Cardiac muscle cell (in vitro differentiated cells and primary cell): Measurements from ENCODE around the gene LPCAT3. TPM values are rescaled to one million over a fixed set of nuclear protein-coding genes. Genes with fewer than 3 reads are reported as not detected.

ENCODE experiments used
- DNase-seq, 2 donors: peaks; one replicate each; pipeline versions ENCODE4 v3.0.0 to v3.0.0-alpha.2; 2010 to 2017; ENCODE audit warnings: low read depth in 1 of 2, low spot score in 1 of 2
- H3K27ac ChIP-seq: fragments of 200-600 bp; sonication (generic); 2 replicates; pipeline ENCODE4 v1.5.1; 2016
- H3K27me3 ChIP-seq: fragments of 200-600 bp; sonication (generic); 2 replicates; pipeline ENCODE4 v1.6.0; 2016; ENCODE audit warnings: control low read depth
- H3K36me3 ChIP-seq: fragments of 200-600 bp; sonication (generic); 2 replicates; pipeline ENCODE4 v1.5.1; 2016; ENCODE audit warnings: control low read depth
- H3K4me1 ChIP-seq: fragments of 200-600 bp; sonication (generic); 2 replicates; pipeline ENCODE4 v1.8.1; 2017; ENCODE audit warnings: low read depth, mild to moderate bottlenecking, mixed run types
- H3K4me3 ChIP-seq: fragments of 200-600 bp; sonication (generic); 2 replicates; pipeline ENCODE4 v1.5.1; 2016; ENCODE audit warnings: mild to moderate bottlenecking
- H3K9me3 ChIP-seq: fragments of 200-600 bp; sonication (generic); 2 replicates; pipeline ENCODE4 v1.5.1; 2017; ENCODE audit warnings: low read depth, mild to moderate bottlenecking, control low read depth
- polyA plus RNA-seq: library from polyadenylated mRNA; unstranded; fragments of >200 nt; fragmentation: Nextera tagmentation; extraction: Ambion mirVana; gene quantifications from 2 replicates; pipeline ENCODE4 v1.2.1, GENCODE V29; 2016
- total RNA-seq: library from RNA; depleted of rRNA; stranded (reverse); fragments of >200 nt; gene quantifications from 2 replicates; pipeline ENCODE4 v1.2.3, GENCODE V29; 2016
- TF ChIP-seq, protein P1 (sequence below): IDR thresholded peaks from 2 replicates; pipeline ENCODE4 v1.5.1; 2012; ENCODE audit warnings: low read depth, mild to moderate bottlenecking, low read length

The LPCAT3 gene
- total and polyA plus RNA-seq, 2 experiments from 2014 or later: 12.0 to 37.8 TPM

- no peaks in the 10 kb centered on the region for H3K27me3 ChIP-seq
- TF ChIP-seq, protein P1, sequence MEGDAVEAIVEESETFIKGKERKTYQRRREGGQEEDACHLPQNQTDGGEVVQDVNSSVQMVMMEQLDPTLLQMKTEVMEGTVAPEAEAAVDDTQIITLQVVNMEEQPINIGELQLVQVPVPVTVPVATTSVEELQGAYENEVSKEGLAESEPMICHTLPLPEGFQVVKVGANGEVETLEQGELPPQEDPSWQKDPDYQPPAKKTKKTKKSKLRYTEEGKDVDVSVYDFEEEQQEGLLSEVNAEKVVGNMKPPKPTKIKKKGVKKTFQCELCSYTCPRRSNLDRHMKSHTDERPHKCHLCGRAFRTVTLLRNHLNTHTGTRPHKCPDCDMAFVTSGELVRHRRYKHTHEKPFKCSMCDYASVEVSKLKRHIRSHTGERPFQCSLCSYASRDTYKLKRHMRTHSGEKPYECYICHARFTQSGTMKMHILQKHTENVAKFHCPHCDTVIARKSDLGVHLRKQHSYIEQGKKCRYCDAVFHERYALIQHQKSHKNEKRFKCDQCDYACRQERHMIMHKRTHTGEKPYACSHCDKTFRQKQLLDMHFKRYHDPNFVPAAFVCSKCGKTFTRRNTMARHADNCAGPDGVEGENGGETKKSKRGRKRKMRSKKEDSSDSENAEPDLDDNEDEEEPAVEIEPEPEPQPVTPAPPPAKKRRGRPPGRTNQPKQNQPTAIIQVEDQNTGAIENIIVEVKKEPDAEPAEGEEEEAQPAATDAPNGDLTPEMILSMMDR: no peak
- H3K27ac ChIP-seq: no peak overlapping the region
- H3K9me3 ChIP-seq: no peaks in the 10 kb centered on the region
- H3K4me3 ChIP-seq: peak overlapping the region; percentile 76
- no peaks in the 10 kb centered on the region for H3K36me3 ChIP-seq
- peaks cover 11% of the 10 kb centered on the region for H3K4me1 ChIP-seq
- DNase-seq: no peak
These were observed 830 bp upstream of the LPCAT3 start for GRCh38 chr12:7019043-7019569.

- DNase-seq: no peak
- peak overlapping the region; percentile 62 for H3K27ac ChIP-seq
- peaks cover 11% of the 10 kb centered on the region for H3K4me1 ChIP-seq
- TF ChIP-seq, protein P1: no peak
- H3K27me3 ChIP-seq: no peaks in the 10 kb centered on the region
- no peaks in the 10 kb centered on the region for H3K9me3 ChIP-seq
- peak overlapping the region; percentile 76 for H3K4me3 ChIP-seq
- no peaks in the 10 kb centered on the region for H3K36me3 ChIP-seq
These were observed 366 bp downstream of the LPCAT3 start for GRCh38 chr12:7017870-7018349.

- TF ChIP-seq, protein P1: no peak
- H3K9me3 ChIP-seq: no peaks in the 10 kb centered on the region
- H3K4me1 ChIP-seq: peaks cover 14% of the 10 kb centered on the region
- H3K36me3 ChIP-seq: no peaks in the 10 kb centered on the region
- no peak for DNase-seq
- no peak overlapping the region for H3K4me3 ChIP-seq
- H3K27me3 ChIP-seq: no peaks in the 10 kb centered on the region
- H3K27ac ChIP-seq: no peak overlapping the region
These were observed 1.2 kb downstream of the LPCAT3 start for GRCh38 chr12:7016958-7017571.

DNA sequence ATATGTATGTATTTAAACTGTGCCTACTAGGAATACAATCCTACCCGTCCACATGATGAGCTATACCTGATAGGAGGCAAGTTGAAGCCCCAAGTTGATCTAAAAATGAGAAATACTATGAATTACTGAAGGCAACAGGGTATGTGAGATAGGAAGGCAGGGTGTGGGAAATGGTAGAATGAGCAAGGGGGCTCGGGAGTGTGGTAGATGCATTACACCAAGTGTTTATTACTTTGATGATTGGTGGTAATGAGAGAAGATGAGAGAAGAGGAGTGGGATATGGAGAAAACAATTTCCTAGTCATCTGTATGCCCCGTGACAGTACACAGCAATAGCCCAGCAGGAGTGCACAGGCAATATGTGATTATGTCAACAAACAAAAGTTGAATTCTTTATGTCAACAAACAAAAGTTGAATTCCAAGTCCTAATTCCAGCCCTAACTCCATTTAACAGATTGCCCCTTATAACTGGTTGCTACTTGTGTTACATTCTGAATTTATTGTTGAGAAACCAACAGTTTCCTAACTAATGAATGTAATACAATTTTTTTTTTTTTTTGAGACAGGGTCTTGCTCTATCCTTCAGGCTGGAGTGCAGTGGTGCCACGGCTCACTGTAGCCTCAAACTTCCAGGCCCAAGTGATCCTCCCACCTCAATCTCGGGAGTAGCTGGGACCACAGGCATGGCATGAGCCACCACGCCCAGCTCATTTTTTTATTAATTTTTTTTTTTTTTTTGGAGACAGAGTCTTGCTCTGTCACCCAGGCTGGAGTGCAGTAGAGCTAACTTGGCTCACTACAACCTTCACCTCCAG is 2.5 kb downstream of the LPCAT3 start:
- no peaks in the 10 kb centered on the region for H3K27me3 ChIP-seq
- no peaks in the 10 kb centered on the region for H3K9me3 ChIP-seq
- H3K36me3 ChIP-seq: no peaks in the 10 kb centered on the region
- peaks cover 16% of the 10 kb centered on the region for H3K4me1 ChIP-seq
- TF ChIP-seq, protein P1: no peak
- H3K27ac ChIP-seq: no peak overlapping the region
- DNase-seq: no peak
- H3K4me3 ChIP-seq: no peak overlapping the region

DNA sequence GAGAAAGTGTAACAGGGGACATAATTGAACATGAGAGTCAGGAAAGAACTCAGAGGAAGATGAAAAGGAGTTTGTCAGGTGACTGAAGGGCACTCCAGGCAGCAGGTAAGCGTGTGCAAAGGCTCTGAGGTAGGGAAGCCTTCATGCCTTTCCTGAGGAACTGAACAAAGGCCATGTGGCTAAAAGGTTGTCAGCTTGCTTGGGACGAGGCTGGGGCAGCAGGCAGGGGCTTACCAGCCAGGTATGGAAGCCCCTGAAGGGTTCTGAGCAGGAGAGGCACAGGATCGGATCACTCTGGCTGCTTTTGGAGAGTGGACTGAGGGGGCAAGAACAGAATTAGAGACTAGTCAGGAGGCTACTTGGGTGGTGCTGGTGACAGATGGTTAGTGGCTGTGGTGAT is 5.2 kb downstream of the LPCAT3 start:
- no peak overlapping the region for H3K27ac ChIP-seq
- TF ChIP-seq, protein P1: no peak
- DNase-seq: no peak
- H3K27me3 ChIP-seq: no peaks in the 10 kb centered on the region
- peaks cover 16% of the 10 kb centered on the region for H3K4me1 ChIP-seq
- H3K4me3 ChIP-seq: no peak overlapping the region
- no peaks in the 10 kb centered on the region for H3K36me3 ChIP-seq
- no peaks in the 10 kb centered on the region for H3K9me3 ChIP-seq
